Hepatocyte (in vitro differentiated cells): Measurements from ENCODE around the gene TRIM63. TPM values are rescaled to one million over a fixed set of nuclear protein-coding genes. Genes with fewer than 3 reads are reported as not detected.

Experiments
- DNase-seq: peaks from one replicate; pipeline ENCODE4 v3.0.0-alpha.2; 2016; ENCODE audit warnings: low spot score
- H2AFZ ChIP-seq: fragments of 200-600 bp; sonication (generic); 2 replicates; pipeline ENCODE4 v1.6.0; 2016; ENCODE audit warnings: antibody characterized with exemption, mild to moderate bottlenecking
- H3K27ac ChIP-seq: fragments of 200-600 bp; sonication (generic); 2 replicates; pipeline ENCODE4 v1.5.1; 2016; ENCODE audit warnings: mild to moderate bottlenecking
- H3K27me3 ChIP-seq: fragments of 200-600 bp; sonication (generic); 2 replicates; pipeline ENCODE4 v1.6.1; 2016
- H3K36me3 ChIP-seq: fragments of 200-600 bp; sonication (generic); replicated peaks from 2 replicates; pipeline ENCODE4 v1.5.1; 2016; ENCODE audit warnings: low read depth; ENCODE audit not compliant: insufficient read depth
- H3K4me1 ChIP-seq: fragments of 200-600 bp; sonication (generic); 2 replicates; pipeline ENCODE4 v1.5.1; 2016; ENCODE audit warnings: mild to moderate bottlenecking, moderate library complexity; ENCODE audit not compliant: insufficient read depth
- H3K4me2 ChIP-seq: fragments of 200-600 bp; sonication (generic); 2 replicates; pipeline ENCODE4 v1.6.0; 2016
- H3K4me3 ChIP-seq: fragments of 200-600 bp; sonication (generic); 2 replicates; pipeline ENCODE4 v1.5.1; 2016; ENCODE audit warnings: mild to moderate bottlenecking
- H3K79me2 ChIP-seq: fragments of 200-600 bp; sonication (generic); 2 replicates; pipeline ENCODE4 v1.6.0; 2017; ENCODE audit warnings: mild to moderate bottlenecking
- H3K9me2 ChIP-seq: fragments of 200-600 bp; sonication (generic); replicated peaks from 2 replicates; pipeline ENCODE4 v1.6.0; 2017; ENCODE audit warnings: mild to moderate bottlenecking; ENCODE audit not compliant: insufficient read depth
- H3K9me3 ChIP-seq: fragments of 200-600 bp; sonication (generic); 2 replicates; pipeline ENCODE4 v1.5.1; 2016; ENCODE audit warnings: low read depth, mild to moderate bottlenecking
- H4K20me1 ChIP-seq: fragments of 200-600 bp; sonication (generic); 2 replicates; pipeline ENCODE4 v1.6.0; 2016; ENCODE audit warnings: mild to moderate bottlenecking; ENCODE audit not compliant: insufficient read depth, poor library complexity, severe bottlenecking
- CTCF ChIP-seq: fragments of 200-600 bp; sonication (generic); IDR thresholded peaks from 2 replicates; pipeline ENCODE4 v1.5.1; 2016; ENCODE audit warnings: antibody characterized with exemption, mild to moderate bottlenecking; ENCODE audit not compliant: poor library complexity
- EZH2 ChIP-seq: fragments of 200-600 bp; sonication (generic); IDR thresholded peaks from 2 replicates; pipeline ENCODE4 v1.6.1; 2016; ENCODE audit warnings: antibody characterized with exemption, mild to moderate bottlenecking, borderline replicate concordance
- EZH2phosphoT487 ChIP-seq: fragments of 200-600 bp; sonication (generic); IDR thresholded peaks from one replicate; pipeline ENCODE4 v1.6.1; 2018; ENCODE audit warnings: antibody characterized with exemption, mild to moderate bottlenecking, low read depth, moderate library complexity; ENCODE audit not compliant: unreplicated experiment, severe bottlenecking
- WGBS: methylation state at CpG from one replicate; pipeline ENCODE4 v1.1.6; 2016; ENCODE audit warnings: low lambda C conversion rate; ENCODE audit errors: missing lambda C conversion rate; 5-methylcytosine and 5-hydroxymethylcytosine counted together
- polyA plus RNA-seq: library from polyadenylated mRNA; unstranded; fragments of >200 nt; fragmentation: Nextera tagmentation; extraction: Ambion mirVana; gene quantifications from 2 replicates; pipeline ENCODE4 v1.2.1, GENCODE V29; 2016
- total RNA-seq: library from RNA; depleted of rRNA; stranded (reverse); fragments of >200 nt; gene quantifications from 2 replicates; pipeline ENCODE4 v1.2.3, GENCODE V29; 2014

The TRIM63 gene
- total and polyA plus RNA-seq, 2 experiments from 2014 or later, result 2.9 to 8.2 TPM

- no peaks in the 10 kb centered on the region for H3K36me3 ChIP-seq
- 81% methylated on average over 12 of the region's 12 CpGs for WGBS
- H3K4me1 ChIP-seq, result no peaks in the 10 kb centered on the region
- H3K27me3 ChIP-seq, result peaks cover 3% of the 10 kb centered on the region
- H3K4me3 ChIP-seq, result no peak overlapping the region
- DNase-seq, result no peak
- no peak for TF ChIP-seq CTCF
- no peak for TF ChIP-seq EZH2
- no peak for TF ChIP-seq EZH2phosphoT487
- no peak overlapping the region for H2AFZ ChIP-seq
- no peak overlapping the region for H3K27ac ChIP-seq
- H4K20me1 ChIP-seq, result no peaks in the 10 kb centered on the region
- no peaks in the 10 kb centered on the region for H3K9me2 ChIP-seq
- no peaks in the 10 kb centered on the region for H3K79me2 ChIP-seq
- H3K9me3 ChIP-seq, result no peaks in the 10 kb centered on the region
- H3K4me2 ChIP-seq, result no peak overlapping the region
These were observed 6.4 kb downstream of the TRIM63 start for GRCh38 chr1:26060832-26061574.

DNA sequence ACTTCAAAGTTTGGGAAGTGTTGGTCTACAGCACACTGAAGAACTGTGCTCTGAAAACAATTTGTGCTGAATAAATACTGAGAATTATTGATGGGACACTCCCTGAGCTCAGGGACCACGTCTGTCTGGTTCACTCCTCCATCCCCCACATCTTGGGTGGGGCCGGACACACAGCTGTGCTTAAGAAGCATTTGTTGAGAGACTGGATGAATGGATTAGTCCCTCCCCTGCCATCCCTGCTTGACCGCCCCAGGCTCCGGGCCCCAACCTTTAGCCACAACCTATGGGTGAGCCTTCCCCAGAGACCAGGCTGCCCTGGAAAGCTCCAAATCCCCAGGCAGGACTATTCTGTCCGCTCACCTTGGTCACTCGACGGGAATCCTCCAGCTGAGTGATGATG, 7.5 kb downstream of the TRIM63 start:
- no peaks in the 10 kb centered on the region for H3K4me1 ChIP-seq
- H4K20me1 ChIP-seq, result no peaks in the 10 kb centered on the region
- H3K27ac ChIP-seq, result no peak overlapping the region
- no peak overlapping the region for H2AFZ ChIP-seq
- no peaks in the 10 kb centered on the region for H3K36me3 ChIP-seq
- no peak overlapping the region for H3K4me2 ChIP-seq
- 72% methylated on average over 7 of the region's 7 CpGs for WGBS
- no peaks in the 10 kb centered on the region for H3K9me2 ChIP-seq
- H3K27me3 ChIP-seq, result peaks cover 3% of the 10 kb centered on the region
- no peak for TF ChIP-seq EZH2
- no peak for TF ChIP-seq EZH2phosphoT487
- TF ChIP-seq CTCF, result no peak
- DNase-seq, result no peak
- no peaks in the 10 kb centered on the region for H3K79me2 ChIP-seq
- H3K9me3 ChIP-seq, result no peaks in the 10 kb centered on the region
- no peak overlapping the region for H3K4me3 ChIP-seq

GRCh38 chr1:26058052-26058595, 9.3 kb downstream of the TRIM63 start:
- no peaks in the 10 kb centered on the region for H3K36me3 ChIP-seq
- H3K27ac ChIP-seq, result no peak overlapping the region
- no peak for DNase-seq
- H3K9me3 ChIP-seq, result no peaks in the 10 kb centered on the region
- H3K4me1 ChIP-seq, result peaks cover 4% of the 10 kb centered on the region
- peaks cover 3% of the 10 kb centered on the region for H3K27me3 ChIP-seq
- TF ChIP-seq EZH2phosphoT487 (no peak), CTCF (no peak), EZH2 (no peak)
- no peak overlapping the region for H3K4me2 ChIP-seq
- H3K79me2 ChIP-seq, result no peaks in the 10 kb centered on the region
- no peak overlapping the region for H2AFZ ChIP-seq
- no peak overlapping the region for H3K4me3 ChIP-seq
- H4K20me1 ChIP-seq, result no peaks in the 10 kb centered on the region
- no peaks in the 10 kb centered on the region for H3K9me2 ChIP-seq
- WGBS, result 87% methylated on average over 5 of the region's 5 CpGs
